ENCODE data around the gene ABCA13.

Gene ABCA13

GRCh38 chr7:48350515-48350914 lies 179.3 kb downstream of the ABCA13 start:
- H3K27ac ChIP-seq (replicated peaks), result peak overlapping the region; percentile 78
- H3K4me3 ChIP-seq (replicated peaks; ENCODE audit: insufficient read depth, low read length), result no peak overlapping the region
- H3K27me3 ChIP-seq (ENCODE audit: insufficient read depth, poor library complexity, severe bottlenecking), result no peaks in the 10 kb centered on the region
- DNase-seq (ENCODE audit: low read depth in 1 of 2, low spot score in 1 of 2), result peak; percentile 72 to 92
- TF ChIP-seq SPI1 (IDR thresholded peaks at IDR 0.05; ENCODE audit: borderline replicate concordance, low read depth) (peak; percentile 29; the same call in 1 of the 2 replicates), POLR2AphosphoS5 (IDR thresholded peaks at IDR 0.05; ENCODE audit: low read depth) (peak; percentile 63), GABPA (IDR thresholded peaks at IDR 0.05; ENCODE audit: low read depth) (no peak), CTCF (IDR thresholded peaks at IDR 0.05; ENCODE audit: insufficient read depth, low read length) (no peak)

- H3K27ac ChIP-seq (replicated peaks), result peak overlapping the region; percentile 78
- H3K4me3 ChIP-seq (replicated peaks; ENCODE audit: insufficient read depth, low read length), result no peak overlapping the region
- no peaks in the 10 kb centered on the region for H3K27me3 ChIP-seq (ENCODE audit: insufficient read depth, poor library complexity, severe bottlenecking)
- DNase-seq (ENCODE audit: low read depth in 1 of 2, low spot score in 1 of 2), result peak in 1 of 2 experiments; percentile 80
- TF ChIP-seq GABPA (IDR thresholded peaks at IDR 0.05; ENCODE audit: low read depth) (no peak), SPI1 (IDR thresholded peaks at IDR 0.05; ENCODE audit: borderline replicate concordance, low read depth) (no peak), POLR2AphosphoS5 (IDR thresholded peaks at IDR 0.05; ENCODE audit: low read depth) (no peak), CTCF (IDR thresholded peaks at IDR 0.05; ENCODE audit: insufficient read depth, low read length) (no peak), REST (IDR thresholded peaks at IDR 0.05; ENCODE audit: insufficient replicate concordance, low read depth) (no peak)
Observed at GRCh38 chr7:48351900-48352299, 180.6 kb downstream of the ABCA13 start.

GRCh38 chr7:48355346-48355745 lies 184.1 kb downstream of the ABCA13 start:
- TF ChIP-seq SPI1 (IDR thresholded peaks at IDR 0.05; ENCODE audit: borderline replicate concordance, low read depth) (no peak), REST (IDR thresholded peaks at IDR 0.05; ENCODE audit: insufficient replicate concordance, low read depth) (no peak), CTCF (IDR thresholded peaks at IDR 0.05; ENCODE audit: insufficient read depth, low read length) (no peak), POLR2AphosphoS5 (IDR thresholded peaks at IDR 0.05; ENCODE audit: low read depth) (no peak), GABPA (IDR thresholded peaks at IDR 0.05; ENCODE audit: low read depth) (no peak)
- Histone ChIP-seq H3K27ac (replicated peaks) (no peak overlapping the region), H3K27me3 (ENCODE audit: insufficient read depth, poor library complexity, severe bottlenecking) (no peaks in the 10 kb centered on the region), H3K4me3 (replicated peaks; ENCODE audit: insufficient read depth, low read length) (no peak overlapping the region)
- no peak for DNase-seq (ENCODE audit: low read depth in 1 of 2, low spot score in 1 of 2)

GRCh38 chr7:48360574-48360973 lies 189.3 kb downstream of the ABCA13 start:
- H3K27ac ChIP-seq (replicated peaks), result no peak overlapping the region
- DNase-seq (ENCODE audit: low read depth in 1 of 2, low spot score in 1 of 2), result no peak
- H3K4me3 ChIP-seq (replicated peaks; ENCODE audit: insufficient read depth, low read length), result no peak overlapping the region
- no peaks in the 10 kb centered on the region for H3K27me3 ChIP-seq (ENCODE audit: insufficient read depth, poor library complexity, severe bottlenecking)
- TF ChIP-seq REST (IDR thresholded peaks at IDR 0.05; ENCODE audit: insufficient replicate concordance, low read depth) (no peak), CTCF (IDR thresholded peaks at IDR 0.05; ENCODE audit: insufficient read depth, low read length) (no peak)
